ENCODE data around the gene SHOX.

DNA sequence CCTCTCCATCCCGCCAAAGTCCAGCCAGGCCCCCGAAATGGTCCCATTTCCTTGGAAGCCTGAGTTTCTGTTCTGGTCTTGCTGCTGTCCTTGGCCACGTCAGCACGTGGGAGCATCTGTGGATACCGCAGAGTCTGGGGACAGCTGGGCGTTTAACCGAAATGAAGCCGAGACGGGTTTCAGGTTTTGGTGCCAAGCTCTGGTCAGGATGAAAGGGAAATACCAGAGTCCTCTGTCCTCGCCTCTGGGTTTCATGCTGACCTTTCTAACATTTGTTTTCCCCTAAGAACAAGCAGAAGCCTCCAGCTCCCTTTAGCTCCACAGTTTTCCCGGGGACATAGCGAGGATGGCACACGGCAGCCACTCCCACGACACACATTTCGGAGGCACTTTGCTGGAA, 19.7 kb downstream of the SHOX start:
- no peak for TF ChIP-seq EZH2 (IDR thresholded peaks at IDR 0.05)
- TF ChIP-seq, protein P1, sequence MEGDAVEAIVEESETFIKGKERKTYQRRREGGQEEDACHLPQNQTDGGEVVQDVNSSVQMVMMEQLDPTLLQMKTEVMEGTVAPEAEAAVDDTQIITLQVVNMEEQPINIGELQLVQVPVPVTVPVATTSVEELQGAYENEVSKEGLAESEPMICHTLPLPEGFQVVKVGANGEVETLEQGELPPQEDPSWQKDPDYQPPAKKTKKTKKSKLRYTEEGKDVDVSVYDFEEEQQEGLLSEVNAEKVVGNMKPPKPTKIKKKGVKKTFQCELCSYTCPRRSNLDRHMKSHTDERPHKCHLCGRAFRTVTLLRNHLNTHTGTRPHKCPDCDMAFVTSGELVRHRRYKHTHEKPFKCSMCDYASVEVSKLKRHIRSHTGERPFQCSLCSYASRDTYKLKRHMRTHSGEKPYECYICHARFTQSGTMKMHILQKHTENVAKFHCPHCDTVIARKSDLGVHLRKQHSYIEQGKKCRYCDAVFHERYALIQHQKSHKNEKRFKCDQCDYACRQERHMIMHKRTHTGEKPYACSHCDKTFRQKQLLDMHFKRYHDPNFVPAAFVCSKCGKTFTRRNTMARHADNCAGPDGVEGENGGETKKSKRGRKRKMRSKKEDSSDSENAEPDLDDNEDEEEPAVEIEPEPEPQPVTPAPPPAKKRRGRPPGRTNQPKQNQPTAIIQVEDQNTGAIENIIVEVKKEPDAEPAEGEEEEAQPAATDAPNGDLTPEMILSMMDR (IDR thresholded peaks at IDR 0.05), result no peak

All from neural progenitor cell (in vitro differentiated cells).